Activated B cell treated with CpG ODN at 0.5 μM for 24 hours (primary cell): Measurements from ENCODE around the gene TMEM238L. TPM values are rescaled to one million over a fixed set of nuclear protein-coding genes. Genes with fewer than 3 reads are reported as not detected.

ENCODE experiments used
- ATAC-seq: fragments of 200-7000 bp; cut with Tn5 transposase; one replicate; pipeline ENCODE4 v1.10.0; 2021; ENCODE audit warnings: low read depth, mild to moderate bottlenecking, moderate library complexity
- CTCF ChIA-PET: fragments of 350-600 bp; sonication (Branson Sonifier 250); formaldehyde crosslinking; loops from one replicate; lab custom pipeline; 2021; ENCODE audit warnings: antibody characterized with exemption; lab: Charles Lee
- POLR2A ChIA-PET: fragments of 350-600 bp; sonication (Branson Sonifier 250); formaldehyde crosslinking; loops from one replicate; lab custom pipeline; 2021; ENCODE audit warnings: antibody characterized with exemption; lab: Charles Lee
- DNase-seq: peaks from one replicate; pipeline ENCODE4 v3.0.0; 2022
- H3K27ac Mint-ChIP-seq: one replicate; pipeline ENCODE4 v1.8.0; 2020; ENCODE audit warnings: mixed read lengths
- H3K27me3 Mint-ChIP-seq: one replicate; pipeline ENCODE4 v1.8.0; 2021; ENCODE audit warnings: mixed read lengths
- H3K36me3 Mint-ChIP-seq: one replicate; pipeline ENCODE4 v1.8.0; 2021; ENCODE audit warnings: low read depth, mixed read lengths
- H3K4me1 Mint-ChIP-seq: one replicate; pipeline ENCODE4 v1.8.0; 2021; ENCODE audit warnings: mixed read lengths
- H3K4me3 Mint-ChIP-seq: one replicate; pipeline ENCODE4 v1.8.0; 2020; ENCODE audit warnings: mild to moderate bottlenecking, mixed read lengths
- H3K9me3 Mint-ChIP-seq: one replicate; pipeline ENCODE4 v1.8.0; 2020; ENCODE audit warnings: mixed read lengths
- intact Hi-C: fragments of 100-400 bp; cut with micrococcal nuclease; formaldehyde crosslinking; loops from one replicate; pipeline ENCODE4 v1.15.1; 2024
- total RNA-seq: library from RNA; stranded (reverse); gene quantifications from 2 replicates; pipeline ENCODE4 v1.2.3, GENCODE V29; 2022
- TF ChIP-seq, protein P1 (sequence below): fragments of 200-600 bp; IDR thresholded peaks from one replicate; pipeline ENCODE4 v1.8.0; 2022; ENCODE audit warnings: antibody characterized with exemption, mild to moderate bottlenecking

TMEM238L gene
- total RNA-seq, 1 donor from 2014 or later = not detected

DNA sequence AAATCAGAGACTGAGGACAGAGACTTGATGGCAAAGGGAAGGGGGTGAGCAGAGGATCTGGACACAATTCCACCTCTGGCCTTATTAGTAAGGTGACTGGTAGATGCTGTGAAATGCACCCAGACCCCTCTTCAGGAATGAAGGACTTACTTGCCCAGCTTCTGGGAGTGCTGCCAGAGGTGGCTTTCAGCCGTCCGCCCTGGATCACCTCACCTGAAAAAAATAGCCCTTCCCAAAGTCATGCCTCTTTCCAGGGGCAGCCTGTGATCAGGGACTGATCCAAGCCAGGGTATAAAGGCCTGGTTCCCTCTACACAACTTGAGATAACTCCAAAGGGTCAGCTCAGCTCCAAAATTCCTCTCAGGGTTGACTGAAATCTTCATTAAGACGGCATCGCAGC is 53.7 kb downstream of the TMEM238L start:
- no peak overlapping the region for H3K27ac Mint-ChIP-seq
- POLR2A ChIA-PET = no interaction called here
- TF ChIP-seq, protein P1, sequence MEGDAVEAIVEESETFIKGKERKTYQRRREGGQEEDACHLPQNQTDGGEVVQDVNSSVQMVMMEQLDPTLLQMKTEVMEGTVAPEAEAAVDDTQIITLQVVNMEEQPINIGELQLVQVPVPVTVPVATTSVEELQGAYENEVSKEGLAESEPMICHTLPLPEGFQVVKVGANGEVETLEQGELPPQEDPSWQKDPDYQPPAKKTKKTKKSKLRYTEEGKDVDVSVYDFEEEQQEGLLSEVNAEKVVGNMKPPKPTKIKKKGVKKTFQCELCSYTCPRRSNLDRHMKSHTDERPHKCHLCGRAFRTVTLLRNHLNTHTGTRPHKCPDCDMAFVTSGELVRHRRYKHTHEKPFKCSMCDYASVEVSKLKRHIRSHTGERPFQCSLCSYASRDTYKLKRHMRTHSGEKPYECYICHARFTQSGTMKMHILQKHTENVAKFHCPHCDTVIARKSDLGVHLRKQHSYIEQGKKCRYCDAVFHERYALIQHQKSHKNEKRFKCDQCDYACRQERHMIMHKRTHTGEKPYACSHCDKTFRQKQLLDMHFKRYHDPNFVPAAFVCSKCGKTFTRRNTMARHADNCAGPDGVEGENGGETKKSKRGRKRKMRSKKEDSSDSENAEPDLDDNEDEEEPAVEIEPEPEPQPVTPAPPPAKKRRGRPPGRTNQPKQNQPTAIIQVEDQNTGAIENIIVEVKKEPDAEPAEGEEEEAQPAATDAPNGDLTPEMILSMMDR = no peak
- DNase-seq (no peak), ATAC-seq (no peak)
- intact Hi-C loops = loop anchor here (10.0 kb wide), 1 partner anchor 95 kb away; no protein-coding TSS in a partner anchor
- H3K4me3 Mint-ChIP-seq = no peak overlapping the region
- H3K4me1 Mint-ChIP-seq = no peaks in the 10 kb centered on the region
- H3K36me3 Mint-ChIP-seq = no peaks in the 10 kb centered on the region
- CTCF ChIA-PET = no interaction called here
- no peaks in the 10 kb centered on the region for H3K9me3 Mint-ChIP-seq
- H3K27me3 Mint-ChIP-seq = no peaks in the 10 kb centered on the region

DNA sequence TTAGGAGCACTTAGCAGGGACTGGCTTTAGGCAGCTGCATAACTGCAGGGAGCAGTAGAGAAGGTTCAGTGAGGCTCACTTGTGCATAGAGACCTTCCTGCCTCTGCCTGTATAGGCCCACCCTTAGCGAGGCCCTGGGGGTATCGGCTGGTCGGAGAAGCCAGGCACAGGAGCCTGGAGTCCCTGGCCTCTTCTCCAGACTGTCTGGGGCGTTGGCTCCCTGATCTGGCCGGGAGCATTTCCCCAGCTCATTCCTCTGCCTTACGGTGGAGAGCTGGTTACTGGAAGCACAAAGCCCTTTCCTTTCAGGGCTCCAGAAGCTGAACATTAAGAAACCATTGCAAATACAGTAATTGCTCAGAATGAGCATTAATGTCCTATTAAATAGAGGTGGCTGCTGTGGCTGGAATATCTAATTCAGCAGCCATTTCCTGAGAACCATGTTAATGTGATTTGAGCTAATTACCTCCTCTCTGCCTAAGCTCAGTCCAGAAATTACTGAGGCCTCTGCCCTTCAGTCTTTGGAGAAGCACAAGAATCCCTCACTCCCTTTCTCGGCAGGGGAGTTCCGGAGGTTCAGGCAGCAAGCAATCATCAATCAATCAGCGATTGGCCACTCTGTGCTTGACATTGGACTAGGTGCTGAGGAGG is 55.2 kb downstream of the TMEM238L start:
- CTCF ChIA-PET = interaction anchor here (1.3 kb wide), 1 partner anchor 12 kb away, joined by 4 read pairs; no protein-coding TSS in a partner anchor
- POLR2A ChIA-PET = no interaction called here
- intact Hi-C loops = no loop called here
- Mint-ChIP-seq H3K9me3 (no peaks in the 10 kb centered on the region), H3K27ac (no peak overlapping the region), H3K27me3 (peaks cover 1% of the 10 kb centered on the region), H3K4me1 (no peaks in the 10 kb centered on the region), H3K4me3 (no peak overlapping the region), H3K36me3 (no peaks in the 10 kb centered on the region)
- TF ChIP-seq, protein P1 = no peak
- ATAC-seq (no peak), DNase-seq (no peak)

- H3K36me3 Mint-ChIP-seq = no peaks in the 10 kb centered on the region
- intact Hi-C loops = no loop called here
- POLR2A ChIA-PET = no interaction called here
- DNase-seq = no peak
- TF ChIP-seq, protein P1 = no peak
- ATAC-seq = no peak
- CTCF ChIA-PET = no interaction called here
- H3K4me3 Mint-ChIP-seq = no peak overlapping the region
- H3K27me3 Mint-ChIP-seq = peaks cover 3% of the 10 kb centered on the region
- H3K9me3 Mint-ChIP-seq = no peaks in the 10 kb centered on the region
- no peak overlapping the region for H3K27ac Mint-ChIP-seq
- H3K4me1 Mint-ChIP-seq = no peaks in the 10 kb centered on the region
Measured at GRCh38 chr17:10745231-10745630, 58.7 kb downstream of the TMEM238L start.

Other genes starting within 250 kb of the TMEM238L start
- gene MYH3, start 146.8 kb downstream of the TMEM238L start, total RNA-seq = 5.8 and 5.9 TPM in 2 replicates
- gene SCO1, start 106.6 kb downstream of the TMEM238L start, total RNA-seq = 27.9 and 33.3 TPM in 2 replicates
- 14.1 and 14.8 TPM in 2 replicates for gene ADPRM, start 106.5 kb downstream of the TMEM238L start, total RNA-seq
- gene TMEM220, start 74.1 kb downstream of the TMEM238L start, total RNA-seq = 1.6 and 2.4 TPM in 2 replicates
- not detected in 2 replicates for gene PIRT, start 34.0 kb upstream of the TMEM238L start, total RNA-seq